GM15510 (cell line): ENCODE results near the gene BCDIN3D.

ENCODE experiments used
- POLR2A ChIP-seq: IDR thresholded peaks from 3 replicates; pipeline ENCODE4 v1.6.1; 2011; ENCODE audit warnings: borderline replicate concordance; ENCODE audit not compliant: insufficient read length; ENCODE audit errors: extremely low read depth

The BCDIN3D gene

DNA sequence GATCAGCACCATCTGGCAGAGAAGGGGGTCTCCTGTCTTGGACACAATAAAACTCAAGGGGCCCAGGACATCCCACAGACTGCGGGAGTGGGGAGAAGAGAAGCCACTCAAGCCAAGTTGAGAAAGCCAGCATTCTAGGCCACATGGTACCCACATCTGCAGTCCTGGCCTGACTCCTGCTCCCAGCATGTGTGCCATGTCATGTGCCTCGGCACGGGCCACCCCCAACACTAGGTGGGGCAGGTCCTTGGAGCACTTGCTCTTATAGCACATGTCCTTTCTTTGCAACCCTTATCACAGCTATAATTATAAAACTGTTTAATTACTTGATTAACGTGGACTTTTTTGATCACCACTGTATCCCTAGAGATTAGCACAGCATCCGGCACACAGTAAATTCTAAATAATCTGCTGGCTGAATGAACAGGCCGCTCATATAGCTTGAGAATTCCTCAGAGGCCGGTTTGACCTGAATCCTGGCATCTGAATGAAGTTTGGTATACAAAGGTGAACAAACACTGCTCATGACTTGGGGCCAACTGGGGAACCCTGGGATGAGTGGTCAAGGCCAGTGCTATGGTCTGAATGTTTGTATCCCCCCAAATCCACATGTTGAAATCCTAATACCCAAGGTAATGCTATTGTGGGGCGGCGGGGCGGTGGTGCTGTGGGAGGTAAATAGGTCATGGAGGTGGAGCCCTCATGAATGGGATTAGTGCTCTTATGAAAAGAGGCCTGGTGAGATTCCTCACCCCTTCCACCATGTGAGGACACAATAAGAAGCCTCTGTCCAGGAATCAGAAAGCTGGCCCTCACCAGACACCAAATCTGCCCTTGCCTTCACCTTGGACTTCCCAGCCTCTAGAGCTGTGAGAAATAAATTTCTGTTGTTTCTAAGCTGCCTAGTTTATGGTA, 21.3 kb downstream of the BCDIN3D start:
- no peak for TF ChIP-seq POLR2A

GRCh38 chr12:49819786-49820185, 23.1 kb downstream of the BCDIN3D start:
- no peak for TF ChIP-seq POLR2A

DNA sequence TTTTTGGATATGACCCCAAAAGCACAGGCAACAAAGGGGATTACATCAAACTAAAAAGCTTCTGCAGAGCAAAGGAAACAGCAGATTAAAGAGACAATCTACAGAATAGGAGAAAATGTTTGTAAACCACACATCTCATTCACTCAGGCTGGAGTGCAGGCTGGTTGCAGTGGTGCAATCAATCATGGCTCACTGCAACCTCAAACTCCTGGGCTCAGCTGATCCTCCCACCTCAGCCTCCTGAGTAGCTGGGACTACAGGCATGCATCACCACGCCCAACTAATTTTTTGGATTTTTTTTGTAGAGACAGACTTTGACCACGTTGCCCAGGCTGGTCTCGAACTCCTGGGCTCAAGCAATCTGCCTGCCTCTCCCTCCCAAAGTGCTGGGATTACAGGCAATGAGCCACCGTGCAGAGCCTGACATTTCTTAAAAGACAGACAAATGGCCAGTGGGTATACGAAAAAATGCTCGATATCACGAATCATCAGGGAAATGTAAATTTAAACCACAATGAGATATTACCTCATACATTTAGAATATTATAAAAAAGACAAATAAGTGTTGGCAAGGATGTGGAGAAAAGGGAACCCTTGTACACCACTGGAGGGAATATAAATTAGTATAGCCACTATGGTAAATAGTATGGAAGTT, 24.5 kb downstream of the BCDIN3D start:
- TF ChIP-seq POLR2A = no peak

DNA sequence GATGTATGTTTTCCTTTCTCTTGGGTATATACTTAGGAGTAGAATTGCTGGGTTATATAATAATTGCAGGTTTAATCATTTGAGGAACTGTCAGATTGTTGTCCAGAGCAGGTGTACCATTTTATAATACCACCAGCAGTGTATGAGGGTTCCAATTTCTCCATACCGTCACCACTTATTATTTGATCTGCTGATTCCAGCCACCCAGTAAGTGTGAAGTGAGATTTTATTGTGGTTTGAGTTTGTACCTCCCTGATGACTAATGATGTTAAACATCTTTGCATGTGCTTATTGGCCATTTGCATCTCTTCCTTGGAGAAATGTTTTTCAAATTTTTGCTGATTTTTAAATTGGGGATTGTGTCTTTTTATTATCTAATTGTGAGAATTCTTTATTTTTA, 29.8 kb downstream of the BCDIN3D start:
- no peak for TF ChIP-seq POLR2A

- TF ChIP-seq POLR2A = no peak
These were observed 30.9 kb downstream of the BCDIN3D start for GRCh38 chr12:49811961-49812401.

GRCh38 chr12:49811136-49811535, 31.8 kb downstream of the BCDIN3D start:
- no peak for TF ChIP-seq POLR2A

GRCh38 chr12:49809906-49810389, 33.0 kb downstream of the BCDIN3D start:
- no peak for TF ChIP-seq POLR2A

GRCh38 chr12:49809381-49809905, 33.5 kb downstream of the BCDIN3D start:
- TF ChIP-seq POLR2A = no peak

DNA sequence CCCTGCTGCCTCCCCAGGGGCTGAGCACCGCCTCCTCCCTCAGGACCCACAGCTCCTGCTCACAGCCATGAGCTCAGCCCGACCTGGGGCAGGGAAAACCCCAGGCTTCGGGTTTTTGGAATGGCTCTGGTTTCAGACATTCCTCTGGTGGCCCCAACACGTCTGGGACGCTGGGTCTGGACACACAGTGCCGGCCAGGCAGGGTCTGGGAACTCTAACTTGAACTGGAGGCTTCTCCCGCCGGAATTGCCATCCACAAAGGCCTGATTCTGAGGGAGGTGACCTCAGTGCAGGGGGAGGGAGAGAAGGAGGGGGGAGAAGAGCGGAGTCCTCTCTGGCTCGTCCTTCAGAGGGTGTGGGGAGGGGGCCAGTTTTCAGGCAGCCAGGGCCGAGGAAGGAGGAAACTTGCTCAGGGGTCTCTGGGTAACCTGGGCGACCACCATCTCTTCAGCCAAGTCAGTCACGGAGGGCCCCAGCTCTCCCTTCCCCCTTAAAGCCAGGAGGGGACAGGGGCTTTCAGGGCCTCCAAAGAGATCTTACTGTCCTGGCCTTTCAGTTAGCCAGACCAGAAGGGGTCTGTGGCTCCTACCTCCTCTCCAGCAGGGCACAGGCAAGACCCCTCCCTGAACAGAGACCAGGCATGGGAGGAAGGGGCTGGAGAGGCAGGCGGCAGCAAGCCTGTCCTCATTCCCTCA, 34.1 kb downstream of the BCDIN3D start:
- TF ChIP-seq POLR2A = no peak

GRCh38 chr12:49807991-49808580, 34.8 kb downstream of the BCDIN3D start:
- TF ChIP-seq POLR2A = no peak

- TF ChIP-seq POLR2A = no peak
These were observed 36.0 kb downstream of the BCDIN3D start for GRCh38 chr12:49806877-49807276.

DNA sequence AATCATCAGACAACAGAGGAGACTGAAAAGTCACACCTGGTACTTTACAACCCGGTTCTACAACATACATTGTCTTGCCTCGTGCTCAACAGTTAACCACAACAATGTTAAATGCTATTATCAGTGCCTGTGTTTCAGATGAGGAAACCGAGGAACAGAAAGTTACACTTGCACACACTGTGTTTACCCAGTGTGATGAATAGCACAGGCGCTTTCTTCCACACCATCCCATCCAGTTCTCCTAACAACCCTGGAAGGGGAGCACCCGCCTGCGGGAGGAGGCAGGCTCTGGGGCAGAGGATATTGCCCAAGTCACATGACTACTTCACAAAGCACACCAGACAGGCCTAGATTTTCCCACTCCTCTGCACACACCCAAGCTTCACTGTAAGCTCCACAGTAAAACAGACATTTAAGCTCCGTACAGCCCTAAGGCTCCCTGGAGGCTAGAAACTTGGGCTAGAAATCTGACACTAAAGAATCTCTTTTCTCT, 36.5 kb downstream of the BCDIN3D start:
- TF ChIP-seq POLR2A = no peak

GRCh38 chr12:49805409-49805808, 37.5 kb downstream of the BCDIN3D start:
- TF ChIP-seq POLR2A = no peak

GRCh38 chr12:49804821-49805220, 38.1 kb downstream of the BCDIN3D start:
- no peak for TF ChIP-seq POLR2A

- no peak for TF ChIP-seq POLR2A
These were observed 39.0 kb downstream of the BCDIN3D start for GRCh38 chr12:49803693-49804450.
